ENCODE data around the gene PKD1. TPM values are rescaled to one million over a fixed set of nuclear protein-coding genes. Genes with fewer than 3 reads are reported as not detected.

PKD1 gene
- total RNA-seq, 1 experiment from 2014 or later: 102 TPM

- H3K4me3 Mint-ChIP-seq: no peak overlapping the region
- no peak for TF ChIP-seq MLX (CRISPR knock-in tag; IDR thresholded peaks at IDR 0.05)
- TF ChIP-seq FOXP1 (CRISPR knock-in tag; IDR thresholded peaks at IDR 0.05; ENCODE audit: borderline replicate concordance): no peak
- TF ChIP-seq AFF4 (CRISPR knock-in tag; IDR thresholded peaks at IDR 0.05; ENCODE audit: borderline replicate concordance): no peak
- no peak for TF ChIP-seq FOXJ3 (CRISPR knock-in tag; IDR thresholded peaks at IDR 0.05; ENCODE audit: borderline replicate concordance)
- no peak for TF ChIP-seq NR3C1 (CRISPR knock-in tag; conservative IDR thresholded peaks at IDR 0.05; ENCODE audit: low read depth)
- TF ChIP-seq PREB (CRISPR knock-in tag; IDR thresholded peaks at IDR 0.05; ENCODE audit: borderline replicate concordance): no peak
- no peak for TF ChIP-seq ZBTB21 (CRISPR knock-in tag; IDR thresholded peaks at IDR 0.05; ENCODE audit: borderline replicate concordance)
- TF ChIP-seq SP1 (CRISPR knock-in tag; conservative IDR thresholded peaks at IDR 0.05): no peak
- no peak for TF ChIP-seq ATF3 (CRISPR knock-in tag; conservative IDR thresholded peaks at IDR 0.05)
- no peak for TF ChIP-seq NFE2L1 (CRISPR knock-in tag; IDR thresholded peaks at IDR 0.05)
- no peak for TF ChIP-seq CDX4 (CRISPR knock-in tag; IDR thresholded peaks at IDR 0.05; ENCODE audit: borderline replicate concordance)
- H3K36me3 Mint-ChIP-seq: peaks cover 3% of the 10 kb centered on the region
- DNase-seq (ENCODE audit: low spot score): no peak
- no peaks in the 10 kb centered on the region for H3K27me3 Mint-ChIP-seq (ENCODE audit: low read depth)
- ChIA-PET POLR2A (no interaction called here), CTCF (interaction anchor here (1.2 kb wide), 1 partner anchor 74 kb away, joined by 3 read pairs; no protein-coding TSS in a partner anchor)
- H3K9me3 Mint-ChIP-seq: no peaks in the 10 kb centered on the region
- H3K27ac Mint-ChIP-seq: no peak overlapping the region
- no peaks in the 10 kb centered on the region for H3K4me1 Mint-ChIP-seq
- ATAC-seq: no peak
These were observed 57.6 kb downstream of the PKD1 start for GRCh38 chr16:2078096-2078495.

GRCh38 chr16:2077696-2078095 is 58.0 kb downstream of the PKD1 start:
- H3K4me3 Mint-ChIP-seq: no peak overlapping the region
- ATAC-seq (no peak), DNase-seq (ENCODE audit: low spot score) (no peak)
- no peak for TF ChIP-seq CDX4 (CRISPR knock-in tag; IDR thresholded peaks at IDR 0.05; ENCODE audit: borderline replicate concordance)
- TF ChIP-seq E2F4 (CRISPR knock-in tag; IDR thresholded peaks at IDR 0.05; ENCODE audit: borderline replicate concordance, low read depth): no peak
- H3K9me3 Mint-ChIP-seq: no peaks in the 10 kb centered on the region
- H3K27me3 Mint-ChIP-seq (ENCODE audit: low read depth): no peaks in the 10 kb centered on the region
- H3K4me1 Mint-ChIP-seq: no peaks in the 10 kb centered on the region
- H3K27ac Mint-ChIP-seq: no peak overlapping the region
- CTCF ChIA-PET: no interaction called here
- POLR2A ChIA-PET: interaction anchor here (0.6 kb wide), 1 partner anchor 1643 kb away, joined by 3 read pairs; no protein-coding TSS in a partner anchor
- H3K36me3 Mint-ChIP-seq: peaks cover 3% of the 10 kb centered on the region

- DNase-seq (ENCODE audit: low spot score) (no peak), ATAC-seq (no peak)
- Mint-ChIP-seq H3K36me3 (peaks cover 3% of the 10 kb centered on the region), H3K4me1 (no peaks in the 10 kb centered on the region), H3K4me3 (no peak overlapping the region), H3K9me3 (no peaks in the 10 kb centered on the region), H3K27ac (no peak overlapping the region), H3K27me3 (ENCODE audit: low read depth) (no peaks in the 10 kb centered on the region)
- no peak for TF ChIP-seq USF1 (CRISPR knock-in tag; IDR thresholded peaks at IDR 0.05)
- TF ChIP-seq PREB (CRISPR knock-in tag; IDR thresholded peaks at IDR 0.05; ENCODE audit: borderline replicate concordance): no peak
- ChIA-PET POLR2A (interaction anchor here (0.6 kb wide), 1 partner anchor 1642 kb away, joined by 3 read pairs; no protein-coding TSS in a partner anchor), CTCF (no interaction called here)
These were observed 58.7 kb downstream of the PKD1 start for GRCh38 chr16:2077016-2077415.
